HepG2 (cell line): ENCODE data around the gene DDX23. TPM values are rescaled to one million over a fixed set of nuclear protein-coding genes. Genes with fewer than 3 reads are reported as not detected.

ENCODE experiments used
- AGO2 ChIP-seq: fragments of 200-400 bp; formaldehyde crosslinking; optimal IDR thresholded peaks from 2 replicates; pipeline ENCODE3; 2017; ENCODE audit warnings: mild to moderate bottlenecking, low read depth, low read length, moderate library complexity
- HDAC6 ChIP-seq: fragments of 200-600 bp; sonication (generic); IDR thresholded peaks from 2 replicates; pipeline ENCODE4 v1.7.0; 2017; ENCODE audit warnings: mild to moderate bottlenecking, antibody characterized with exemption, low read length, low read depth
- IRF2 ChIP-seq: IDR thresholded peaks from 2 replicates; pipeline ENCODE4 v1.6.1; 2018; ENCODE audit warnings: missing genetic modification reagents, missing compliant biosample characterization
- POGZ ChIP-seq: sonication (generic); formaldehyde crosslinking; IDR thresholded peaks from 2 replicates; pipeline ENCODE4 v1.4.0; 2020; ENCODE audit warnings: mild to moderate bottlenecking, missing genetic modification reagents
- SOX5 ChIP-seq: IDR thresholded peaks from 2 replicates; pipeline ENCODE4 v1.6.1; 2016; ENCODE audit warnings: borderline replicate concordance
- SRF ChIP-seq: IDR thresholded peaks from 2 replicates; pipeline ENCODE4 v1.6.1; 2011; ENCODE audit warnings: mild to moderate bottlenecking, low read depth, low read length, moderate library complexity
- U2AF1 ChIP-seq: fragments of 200-400 bp; formaldehyde crosslinking; optimal IDR thresholded peaks from 2 replicates; pipeline ENCODE3; 2017; ENCODE audit warnings: mild to moderate bottlenecking, low read depth, low read length
- ZNF253 ChIP-seq: sonication (generic); formaldehyde crosslinking; IDR thresholded peaks from 2 replicates; pipeline ENCODE4 v1.8.0; 2022; ENCODE audit warnings: mild to moderate bottlenecking, missing genetic modification reagents, borderline replicate concordance
- ZNF782 ChIP-seq: sonication (generic); formaldehyde crosslinking; IDR thresholded peaks from 2 replicates; pipeline ENCODE4 v1.4.0; 2020; ENCODE audit warnings: missing genetic modification reagents, mild to moderate bottlenecking, borderline replicate concordance
- polyA plus RNA-seq, 8 experiments: library from polyadenylated mRNA; depleted of rRNA in 3 of 8; stranded (reverse) in 7 of 8; unstranded in 1 of 8; fragments of >200 nt; fragmentation: Illumina TruSeq in 4 of 8; extraction: Trizol in 4 of 8; gene quantifications; 2 replicates each; pipeline versions ENCODE4 v1.2.1 to v1.2.3, GENCODE V29; 2011 to 2016; ENCODE audit warnings: low read depth in 4 of 8, missing spikeins in 1 of 8, mixed read lengths in 1 of 8; ENCODE audit not compliant: insufficient read depth in 1 of 8
- total RNA-seq, 5 experiments: library from RNA; depleted of rRNA; stranded (reverse); fragments of >200 nt; fragmentation: Illumina TruSeq; extraction: Trizol; gene quantifications; 2 replicates each; pipeline ENCODE4 v1.2.3, GENCODE V29; 2016; ENCODE audit warnings: low read depth in 1 of 5
- TF ChIP-seq, protein P1 (sequence below): sonication (generic); formaldehyde crosslinking; IDR thresholded peaks from 2 replicates; pipeline ENCODE4 v1.5.0; 2020; ENCODE audit warnings: mild to moderate bottlenecking, missing genetic modification reagents, borderline replicate concordance
- TF ChIP-seq, protein P2 (sequence below), 2 experiments: fragments of 450-650 bp in 1 of 2; sonication (generic) in 1 of 2; formaldehyde crosslinking in 1 of 2; IDR thresholded peaks; 2 replicates each; pipeline versions ENCODE4 v1.6.1 to v1.8.0; 2016 to 2022; ENCODE audit warnings: antibody characterized with exemption in 1 of 2, mild to moderate bottlenecking in 1 of 2, missing genetic modification reagents in 1 of 2

The DDX23 gene
- total and polyA plus RNA-seq, 2 of the 13 experiments (the other 11 are each of a cell fraction or from before 2014, with no cell fraction given): 35.7 to 90.0 TPM

DNA sequence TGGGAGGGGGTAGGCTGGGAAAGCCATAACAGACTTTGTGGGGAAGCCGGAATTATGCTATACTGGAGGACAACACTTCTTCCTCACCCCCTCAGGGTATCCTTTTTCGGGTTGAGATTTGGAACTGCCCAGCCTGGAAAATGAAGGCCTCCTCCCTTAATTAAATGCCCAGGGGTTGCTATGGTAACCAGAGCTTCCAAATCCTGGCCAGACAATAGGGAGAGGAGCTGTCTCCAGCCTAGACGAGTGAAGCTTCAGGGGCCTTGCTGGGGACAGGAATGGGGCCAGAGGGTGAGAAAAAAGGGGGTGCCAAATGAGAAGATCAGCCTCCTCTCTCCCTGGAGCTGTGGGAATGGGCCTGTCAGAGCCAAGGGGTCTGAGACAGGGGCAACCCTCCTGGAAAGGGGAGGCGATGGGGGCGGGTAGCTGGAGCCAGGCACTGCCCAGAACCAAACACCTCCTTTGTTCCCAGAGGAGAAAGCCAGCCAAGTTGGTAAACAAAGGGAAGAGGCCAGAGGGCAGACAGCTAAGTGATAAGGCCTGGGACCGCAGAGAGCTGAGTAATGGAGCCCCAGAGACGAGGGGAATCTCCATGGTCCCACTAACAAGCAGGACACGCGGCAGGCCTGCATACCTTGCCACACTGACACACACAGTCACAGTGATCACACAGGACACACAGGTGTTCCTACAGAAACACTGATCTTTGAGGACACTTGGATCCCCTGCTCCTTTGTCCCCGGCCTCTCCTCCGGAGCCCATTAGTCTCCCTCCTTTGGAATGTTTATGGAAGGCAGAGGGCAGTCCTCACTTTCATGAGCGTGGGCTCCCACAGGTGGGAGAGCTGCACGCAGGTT, 31.6 kb upstream of the DDX23 start (continued):
- TF ChIP-seq POGZ (CRISPR knock-in tag) (no peak), IRF2 (CRISPR knock-in tag) (no peak), AGO2 (no peak), ZNF782 (CRISPR knock-in tag) (no peak), ZNF253 (CRISPR knock-in tag) (no peak), U2AF1 (no peak), SRF (no peak), HDAC6 (no peak), SOX5 (CRISPR knock-in tag) (peak; percentile 90)
- TF ChIP-seq, protein P1, sequence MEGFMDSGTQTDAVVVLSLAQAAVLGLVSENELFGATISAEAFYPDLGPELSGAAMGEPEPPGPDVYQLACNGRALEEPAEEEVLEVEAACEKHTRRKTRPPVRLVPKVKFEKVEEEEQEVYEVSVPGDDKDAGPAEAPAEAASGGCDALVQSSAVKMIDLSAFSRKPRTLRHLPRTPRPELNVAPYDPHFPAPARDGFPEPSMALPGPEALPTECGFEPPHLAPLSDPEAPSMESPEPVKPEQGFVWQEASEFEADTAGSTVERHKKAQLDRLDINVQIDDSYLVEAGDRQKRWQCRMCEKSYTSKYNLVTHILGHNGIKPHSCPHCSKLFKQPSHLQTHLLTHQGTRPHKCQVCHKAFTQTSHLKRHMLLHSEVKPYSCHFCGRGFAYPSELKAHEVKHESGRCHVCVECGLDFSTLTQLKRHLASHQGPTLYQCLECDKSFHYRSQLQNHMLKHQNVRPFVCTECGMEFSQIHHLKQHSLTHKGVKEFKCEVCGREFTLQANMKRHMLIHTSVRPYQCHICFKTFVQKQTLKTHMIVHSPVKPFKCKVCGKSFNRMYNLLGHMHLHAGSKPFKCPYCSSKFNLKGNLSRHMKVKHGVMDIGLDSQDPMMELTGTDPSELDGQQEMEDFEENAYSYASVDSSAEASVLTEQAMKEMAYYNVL (CRISPR knock-in tag): 0 out of 2 replicates have a peak, but pooled peaks have one; percentile 33
- TF ChIP-seq, protein P2, sequence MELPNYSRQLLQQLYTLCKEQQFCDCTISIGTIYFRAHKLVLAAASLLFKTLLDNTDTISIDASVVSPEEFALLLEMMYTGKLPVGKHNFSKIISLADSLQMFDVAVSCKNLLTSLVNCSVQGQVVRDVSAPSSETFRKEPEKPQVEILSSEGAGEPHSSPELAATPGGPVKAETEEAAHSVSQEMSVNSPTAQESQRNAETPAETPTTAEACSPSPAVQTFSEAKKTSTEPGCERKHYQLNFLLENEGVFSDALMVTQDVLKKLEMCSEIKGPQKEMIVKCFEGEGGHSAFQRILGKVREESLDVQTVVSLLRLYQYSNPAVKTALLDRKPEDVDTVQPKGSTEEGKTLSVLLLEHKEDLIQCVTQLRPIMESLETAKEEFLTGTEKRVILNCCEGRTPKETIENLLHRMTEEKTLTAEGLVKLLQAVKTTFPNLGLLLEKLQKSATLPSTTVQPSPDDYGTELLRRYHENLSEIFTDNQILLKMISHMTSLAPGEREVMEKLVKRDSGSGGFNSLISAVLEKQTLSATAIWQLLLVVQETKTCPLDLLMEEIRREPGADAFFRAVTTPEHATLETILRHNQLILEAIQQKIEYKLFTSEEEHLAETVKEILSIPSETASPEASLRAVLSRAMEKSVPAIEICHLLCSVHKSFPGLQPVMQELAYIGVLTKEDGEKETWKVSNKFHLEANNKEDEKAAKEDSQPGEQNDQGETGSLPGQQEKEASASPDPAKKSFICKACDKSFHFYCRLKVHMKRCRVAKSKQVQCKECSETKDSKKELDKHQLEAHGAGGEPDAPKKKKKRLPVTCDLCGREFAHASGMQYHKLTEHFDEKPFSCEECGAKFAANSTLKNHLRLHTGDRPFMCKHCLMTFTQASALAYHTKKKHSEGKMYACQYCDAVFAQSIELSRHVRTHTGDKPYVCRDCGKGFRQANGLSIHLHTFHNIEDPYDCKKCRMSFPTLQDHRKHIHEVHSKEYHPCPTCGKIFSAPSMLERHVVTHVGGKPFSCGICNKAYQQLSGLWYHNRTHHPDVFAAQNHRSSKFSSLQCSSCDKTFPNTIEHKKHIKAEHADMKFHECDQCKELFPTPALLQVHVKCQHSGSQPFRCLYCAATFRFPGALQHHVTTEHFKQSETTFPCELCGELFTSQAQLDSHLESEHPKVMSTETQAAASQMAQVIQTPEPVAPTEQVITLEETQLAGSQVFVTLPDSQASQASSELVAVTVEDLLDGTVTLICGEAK (IDR thresholded peaks at IDR 0.05): no peak
- TF ChIP-seq, protein P2 (CRISPR knock-in tag; IDR thresholded peaks at IDR 0.05): peak; percentile 63; the same call in 1 of the 2 replicates
